Stimulated activated CD8-positive, alpha-beta memory T cell treated with anti-CD3 and anti-CD28 coated beads, Interleukin-15, amount 100 ng/mL, for 4 hours (primary cell): ENCODE measurements around the gene ARVCF.
A peak's percentile ranks its signal among the peaks of the same experiment; 100 is the strongest.

ENCODE experiments used
- DNase-seq, 2 donors: peaks; one replicate each; pipeline ENCODE4 v3.0.0-alpha.2; 2020; ENCODE audit warnings: low read depth in 2 of 2

ARVCF gene

GRCh38 chr22:19986410-19987341 lies 29.9 kb downstream of the ARVCF start:
- DNase-seq, result peak in 1 of 2 donors; percentile 25

- DNase-seq, result no peak
These were observed 30.6 kb downstream of the ARVCF start for GRCh38 chr22:19986011-19986409.

GRCh38 chr22:19984851-19985811 lies 31.5 kb downstream of the ARVCF start:
- no peak for DNase-seq

GRCh38 chr22:19984201-19984753 lies 32.3 kb downstream of the ARVCF start:
- DNase-seq, result no peak

- no peak for DNase-seq
These were observed 32.9 kb downstream of the ARVCF start for GRCh38 chr22:19983741-19984140.

- DNase-seq, result no peak
These were observed 33.5 kb downstream of the ARVCF start for GRCh38 chr22:19982991-19983578.

- no peak for DNase-seq
These were observed 34.4 kb downstream of the ARVCF start for GRCh38 chr22:19981961-19982920.

GRCh38 chr22:19981171-19981960 lies 35.3 kb downstream of the ARVCF start:
- no peak for DNase-seq

- no peak for DNase-seq
These were observed 35.9 kb downstream of the ARVCF start for GRCh38 chr22:19980766-19981165.

- no peak for DNase-seq
These were observed 36.7 kb downstream of the ARVCF start for GRCh38 chr22:19979712-19980493.

- no peak for DNase-seq
These were observed 37.9 kb downstream of the ARVCF start for GRCh38 chr22:19978748-19979147.

- DNase-seq, result no peak
These were observed 39.1 kb downstream of the ARVCF start for GRCh38 chr22:19977296-19978243.

- DNase-seq, result no peak
These were observed 40.0 kb downstream of the ARVCF start for GRCh38 chr22:19976671-19977070.

GRCh38 chr22:19975707-19976035 lies 41.0 kb downstream of the ARVCF start:
- no peak for DNase-seq

- no peak for DNase-seq
These were observed 41.5 kb downstream of the ARVCF start for GRCh38 chr22:19974935-19975706.

GRCh38 chr22:19974268-19974861 lies 42.3 kb downstream of the ARVCF start:
- DNase-seq, result no peak
